ENCODE measurements around the gene FAM72A. TPM values are rescaled to one million over a fixed set of nuclear protein-coding genes. Genes with fewer than 3 reads are reported as not detected.
"Not testable (repeated sequence)": the region's sequence is repeated elsewhere in the genome, so short reads cannot be mapped to it uniquely, and the experiment has no call there.

FAM72A gene
- total RNA-seq, 1 experiment from 2014 or later: 7.2 TPM

DNA sequence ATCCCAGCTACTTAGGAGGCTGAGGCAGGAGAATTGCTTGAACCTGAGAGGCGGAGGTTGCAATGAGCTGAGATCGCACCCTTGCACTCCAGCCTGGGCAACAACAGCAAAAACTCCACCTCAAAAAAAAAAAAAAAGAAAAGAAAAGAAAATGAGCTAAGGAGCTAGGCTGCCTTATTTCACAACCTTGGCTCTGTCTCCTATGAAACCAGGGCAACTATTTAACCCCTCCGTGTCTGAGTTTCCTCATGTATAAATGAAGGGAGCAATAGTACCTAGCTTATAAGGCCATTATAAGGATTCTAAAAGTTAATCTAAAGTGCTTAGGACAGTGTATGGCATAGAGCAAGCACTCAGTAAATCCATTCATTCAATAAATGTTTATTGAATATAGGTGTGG, 32.8 kb downstream of the FAM72A start:
- peak; percentile 4 for DNase-seq (ENCODE audit: low spot score)

DNA sequence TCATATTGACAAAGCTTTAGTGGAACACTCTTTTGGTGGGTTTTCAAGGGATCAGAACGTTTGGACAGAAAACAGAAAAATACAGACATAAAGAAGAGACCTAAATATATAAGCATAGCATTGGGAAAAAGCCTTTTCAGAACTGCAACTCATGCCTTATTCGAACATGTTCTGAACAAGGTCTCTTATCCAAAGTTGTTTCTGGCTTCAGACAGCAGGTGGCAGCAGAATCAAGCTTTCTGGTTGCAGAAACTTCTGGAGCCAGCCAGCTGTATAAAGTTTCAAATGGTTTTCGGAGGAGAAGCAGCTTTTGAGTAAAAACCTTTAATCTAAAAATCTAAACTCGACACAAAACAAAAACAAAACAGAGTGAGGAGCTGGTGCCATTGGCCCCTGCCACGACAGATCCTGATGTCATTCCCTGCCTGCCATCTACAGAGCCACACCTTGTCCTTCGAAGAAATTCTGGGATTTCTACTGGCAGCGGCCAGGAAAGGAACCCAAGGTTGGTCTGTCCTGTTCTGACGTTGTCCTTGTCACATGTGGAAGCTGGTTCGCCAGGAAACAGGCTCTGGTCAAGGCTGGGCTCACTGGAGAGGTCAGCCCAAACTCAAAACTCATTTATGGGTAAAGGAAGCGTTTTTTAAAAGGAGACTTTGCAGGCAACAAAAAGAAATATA, 35.1 kb downstream of the FAM72A start:
- not testable (repeated sequence) for DNase-seq (ENCODE audit: low spot score)

DNA sequence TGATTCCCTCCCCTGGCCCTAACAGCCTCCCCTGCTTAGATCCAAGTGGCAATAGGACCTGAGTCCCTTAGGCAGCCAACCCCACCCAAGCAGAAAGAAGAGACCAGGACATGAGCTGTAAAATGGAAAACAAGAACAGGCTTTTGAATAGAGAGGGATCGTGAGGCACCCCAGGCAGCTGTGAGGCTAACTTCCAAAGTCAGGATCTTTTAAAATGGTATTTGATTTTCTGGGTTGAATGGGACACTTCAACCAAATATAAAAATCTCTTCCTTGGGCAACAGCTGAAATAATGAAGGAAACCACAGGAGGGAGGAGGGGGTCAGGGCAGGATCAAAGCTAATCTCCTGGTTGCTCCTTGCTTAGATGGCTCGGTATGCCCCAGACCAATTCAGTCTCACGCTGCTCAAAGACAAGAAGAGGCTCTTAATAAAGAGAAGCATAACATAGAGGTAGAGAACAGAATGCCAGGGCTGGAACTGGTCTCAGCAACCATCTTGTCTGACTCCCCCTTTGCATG, 56.8 kb downstream of the FAM72A start:
- DNase-seq (ENCODE audit: low spot score): no peak

DNA sequence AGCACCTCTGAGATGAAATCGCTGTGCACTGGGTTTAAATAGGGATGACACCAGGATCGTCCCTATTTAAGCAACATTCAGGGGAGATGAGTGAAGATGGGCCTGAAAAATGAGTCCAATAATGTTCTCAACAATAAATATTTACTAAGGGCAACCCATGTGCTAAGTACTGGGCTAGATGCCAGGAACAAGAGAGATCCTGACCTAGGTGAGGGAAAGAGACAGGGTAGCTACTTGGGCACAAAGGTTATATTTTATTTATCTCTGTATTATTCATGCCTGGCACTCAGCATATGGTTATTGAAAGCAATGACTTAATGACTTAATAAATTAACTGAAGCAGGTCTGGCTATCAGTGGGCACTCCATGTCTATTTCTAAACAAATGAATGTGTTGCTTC, 58.0 kb downstream of the FAM72A start:
- DNase-seq (ENCODE audit: low spot score): no peak

DNA sequence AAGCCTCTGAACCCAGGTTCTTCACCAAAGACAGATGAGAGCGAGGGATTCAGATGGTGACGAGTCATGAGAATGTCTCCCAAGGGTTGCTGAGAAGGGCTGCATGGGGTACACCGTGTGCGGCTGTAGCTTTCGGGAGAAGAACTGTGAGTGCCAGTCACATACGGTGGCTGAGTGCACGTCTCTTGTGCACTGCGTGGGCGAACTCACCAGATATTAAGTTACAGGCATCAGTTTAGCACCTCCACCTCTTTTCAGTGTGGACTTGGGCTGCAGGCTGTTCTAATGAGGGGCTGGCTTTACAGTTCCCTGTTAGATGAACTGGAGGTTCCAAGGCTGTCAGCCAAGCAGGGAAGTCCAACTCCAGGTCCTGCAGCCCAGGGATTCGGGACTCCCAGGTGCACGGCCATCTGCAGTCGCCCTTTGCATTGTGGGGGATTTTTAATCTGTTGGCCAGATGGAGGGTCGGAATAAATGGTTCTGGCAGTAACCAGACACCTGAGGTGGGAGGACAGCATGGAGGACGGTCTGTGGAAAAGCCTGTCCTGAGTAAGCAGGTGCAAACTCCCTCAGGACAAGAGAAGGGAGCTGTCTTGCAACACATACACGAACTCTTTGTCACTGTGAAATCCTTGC, 59.0 kb downstream of the FAM72A start:
- no peak for DNase-seq (ENCODE audit: low spot score)

DNA sequence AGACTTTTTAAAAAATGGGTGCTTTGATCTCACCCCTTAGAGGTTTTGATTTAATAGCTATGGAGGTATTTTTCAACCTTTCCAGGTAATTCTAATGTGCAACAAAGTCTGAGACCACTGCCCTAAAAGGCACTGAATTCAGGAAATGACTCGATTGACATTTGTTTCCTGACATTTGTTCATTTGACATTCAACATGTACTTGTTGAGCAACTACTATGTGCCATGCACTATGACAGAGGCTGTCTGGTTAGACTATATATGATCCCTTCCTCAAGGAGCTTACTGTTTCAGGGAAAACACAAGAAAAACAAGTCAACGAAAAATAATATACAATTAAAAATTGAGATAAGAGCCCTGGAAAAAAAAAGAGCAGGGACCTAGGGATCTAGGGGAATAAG, 59.9 kb downstream of the FAM72A start:
- DNase-seq (ENCODE audit: low spot score): no peak

DNA sequence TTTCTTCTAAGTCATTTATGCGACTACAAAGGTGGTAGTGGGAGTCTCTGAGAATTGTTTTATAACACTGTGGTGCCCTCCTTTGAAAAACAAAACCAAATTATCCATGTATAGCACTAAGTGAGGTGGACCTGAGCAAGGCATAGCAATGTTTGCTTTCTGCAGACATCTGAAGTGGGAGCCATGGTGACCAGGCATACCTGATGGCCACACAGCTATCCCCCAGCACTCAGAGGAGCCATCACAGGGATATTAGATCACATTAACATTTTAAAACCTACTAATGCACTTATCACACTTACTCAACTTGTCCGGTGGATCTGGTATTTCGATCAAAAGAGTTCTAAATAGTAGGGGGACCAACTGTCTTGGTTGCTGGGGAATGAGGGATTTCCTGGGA, 60.6 kb downstream of the FAM72A start:
- no peak for DNase-seq (ENCODE audit: low spot score)

DNA sequence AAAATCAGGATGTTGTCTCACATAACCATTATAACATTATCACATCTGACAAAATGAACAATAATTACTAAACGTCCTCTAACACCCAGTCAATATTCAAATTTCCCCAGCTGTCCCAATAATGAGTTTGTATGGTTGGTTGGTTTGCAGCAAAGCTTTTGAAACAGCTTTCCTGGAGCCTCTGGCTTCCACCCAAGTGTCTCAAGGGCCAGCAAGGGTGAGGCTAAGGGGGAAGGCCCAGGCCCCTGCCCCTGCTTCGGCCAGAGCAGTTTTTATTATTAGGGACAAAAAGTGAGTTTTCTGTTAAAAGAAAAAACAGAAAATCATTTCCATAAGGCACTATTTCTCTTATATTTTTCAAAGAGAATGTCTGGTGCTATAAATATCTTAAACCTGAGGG, 66.4 kb downstream of the FAM72A start:
- DNase-seq (ENCODE audit: low spot score): no peak

Other genes starting within 250 kb of the FAM72A start
- 1.9 and 3.8 TPM in 2 replicates for gene RAB7B, start 199.4 kb downstream of the FAM72A start, total RNA-seq (2014; rRNA removed; shearing (Covaris generic))
- gene CTSE, start 178.9 kb downstream of the FAM72A start, total RNA-seq (2014; rRNA removed; shearing (Covaris generic)): not detected in 2 replicates
- gene RHEX, start 149.7 kb downstream of the FAM72A start, total RNA-seq (2014; rRNA removed; shearing (Covaris generic)): not detected in 2 replicates
- not detected in 2 replicates for gene AVPR1B, start 85.5 kb downstream of the FAM72A start, total RNA-seq (2014; rRNA removed; shearing (Covaris generic))
- gene SRGAP2, start 702 bp upstream of the FAM72A start, total RNA-seq (2014; rRNA removed; shearing (Covaris generic)): 28.5 and 31.0 TPM in 2 replicates